ENCODE data around the gene NME5. TPM values are rescaled to one million over a fixed set of nuclear protein-coding genes. Genes with fewer than 3 reads are reported as not detected.
"Not testable (repeated sequence)": the region's sequence is repeated elsewhere in the genome, so short reads cannot be mapped to it uniquely, and the experiment has no call there.

NME5 gene
- total RNA-seq, 1 experiment from 2014 or later: 3.1 TPM

DNA sequence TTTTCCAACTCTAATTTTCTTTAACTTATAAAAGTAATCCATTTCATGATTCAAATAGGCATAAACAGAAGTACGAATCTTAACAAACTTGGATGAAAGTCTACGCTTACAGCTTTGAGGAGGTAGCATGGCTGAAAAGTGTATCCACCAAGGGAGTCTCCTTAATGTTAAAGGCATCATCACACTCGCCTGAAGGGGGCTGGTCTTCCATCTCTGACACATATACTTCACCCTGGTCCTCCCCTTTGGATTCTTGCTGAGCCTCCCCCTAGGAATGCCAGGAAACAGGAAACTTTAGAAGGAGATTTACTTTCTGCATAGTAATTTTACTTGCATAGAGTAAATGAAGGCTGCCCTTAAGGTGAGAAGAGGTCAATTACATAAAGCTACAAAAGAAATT lies 10.3 kb upstream of the NME5 start:
- peaks cover 4 to 19% of the 10 kb centered on the region in 2 experiments; a peak in 3 of 4 replicates for H3K4me1 ChIP-seq (ENCODE audit: control insufficient read depth in 1 of 2, insufficient read depth in 2 of 2, low read length in 2 of 2)
- DNase-seq (ENCODE audit: low read depth, low spot score): no peak
- no peaks in the 10 kb centered on the region for H3K9me3 ChIP-seq (ENCODE audit: control insufficient read depth in 1 of 2, insufficient read depth in 1 of 2, low read depth in 1 of 2, low read length in 2 of 2)
- ChIA-PET CTCF (interaction anchor here (1.5 kb wide), 1 partner anchor 68 kb away, joined by 3 read pairs; no protein-coding TSS in a partner anchor), RAD21 (ENCODE audit: low non-redundant PET in 1 of 2, low total read pairs in 2 of 2, uncharacterized antibody in 2 of 2, unreplicated experiment in 2 of 2) (interaction anchor here in 1 of 2 experiments (0.6 kb wide), 1 partner anchor 28 kb away, joined by 3 read pairs; no protein-coding TSS in a partner anchor), POLR2A (no interaction called here)
- no peaks in the 10 kb centered on the region for H3K79me2 ChIP-seq (ENCODE audit: insufficient read depth, low read length)
- no peak overlapping the region for H2AFZ ChIP-seq (ENCODE audit: low read depth, low read length, poor library complexity, severe bottlenecking)
- intact Hi-C loops (cut with micrococcal nuclease): no loop called here
- no peaks in the 10 kb centered on the region for H4K20me1 ChIP-seq (ENCODE audit: insufficient read depth)
- no peak overlapping the region for H3K4me3 ChIP-seq (replicated peaks in 1 of 2; ENCODE audit: low read depth in 1 of 2, low read length in 2 of 2)
- no TSS peak for BruUV-seq (replicated peaks)
- ATAC-seq: peak; percentile 71
- H3K27ac ChIP-seq (ENCODE audit: low read depth, low read length): no peak overlapping the region
- TF ChIP-seq POLR2AphosphoS5 (IDR thresholded peaks at IDR 0.05; ENCODE audit: low read depth, low read length) (no peak), EZH2phosphoT487 (IDR thresholded peaks at IDR 0.05; ENCODE audit: borderline replicate concordance) (no peak), SRF (IDR thresholded peaks at IDR 0.05; ENCODE audit: low read depth) (no peak)
- TF ChIP-seq, protein P1, sequence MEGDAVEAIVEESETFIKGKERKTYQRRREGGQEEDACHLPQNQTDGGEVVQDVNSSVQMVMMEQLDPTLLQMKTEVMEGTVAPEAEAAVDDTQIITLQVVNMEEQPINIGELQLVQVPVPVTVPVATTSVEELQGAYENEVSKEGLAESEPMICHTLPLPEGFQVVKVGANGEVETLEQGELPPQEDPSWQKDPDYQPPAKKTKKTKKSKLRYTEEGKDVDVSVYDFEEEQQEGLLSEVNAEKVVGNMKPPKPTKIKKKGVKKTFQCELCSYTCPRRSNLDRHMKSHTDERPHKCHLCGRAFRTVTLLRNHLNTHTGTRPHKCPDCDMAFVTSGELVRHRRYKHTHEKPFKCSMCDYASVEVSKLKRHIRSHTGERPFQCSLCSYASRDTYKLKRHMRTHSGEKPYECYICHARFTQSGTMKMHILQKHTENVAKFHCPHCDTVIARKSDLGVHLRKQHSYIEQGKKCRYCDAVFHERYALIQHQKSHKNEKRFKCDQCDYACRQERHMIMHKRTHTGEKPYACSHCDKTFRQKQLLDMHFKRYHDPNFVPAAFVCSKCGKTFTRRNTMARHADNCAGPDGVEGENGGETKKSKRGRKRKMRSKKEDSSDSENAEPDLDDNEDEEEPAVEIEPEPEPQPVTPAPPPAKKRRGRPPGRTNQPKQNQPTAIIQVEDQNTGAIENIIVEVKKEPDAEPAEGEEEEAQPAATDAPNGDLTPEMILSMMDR (IDR thresholded peaks at IDR 0.05 in 2 of 3, conservative IDR thresholded peaks at IDR 0.05 in 1 of 3; ENCODE audit: borderline replicate concordance in 1 of 3, insufficient read depth in 1 of 3, low read depth in 2 of 3, low read length in 2 of 3): no peak
- H3K9me2 ChIP-seq (ENCODE audit: insufficient read depth): no peaks in the 10 kb centered on the region
- H3K9ac ChIP-seq (ENCODE audit: low read length): no peak overlapping the region
- H3K4me2 ChIP-seq (ENCODE audit: low read length): no peak overlapping the region
- no peaks in the 10 kb centered on the region for H3K27me3 ChIP-seq (ENCODE audit: insufficient read depth, low read length)
- H3K36me3 ChIP-seq (ENCODE audit: control insufficient read depth in 1 of 2, insufficient read depth in 2 of 2, low read length in 2 of 2): no peaks in the 10 kb centered on the region

DNA sequence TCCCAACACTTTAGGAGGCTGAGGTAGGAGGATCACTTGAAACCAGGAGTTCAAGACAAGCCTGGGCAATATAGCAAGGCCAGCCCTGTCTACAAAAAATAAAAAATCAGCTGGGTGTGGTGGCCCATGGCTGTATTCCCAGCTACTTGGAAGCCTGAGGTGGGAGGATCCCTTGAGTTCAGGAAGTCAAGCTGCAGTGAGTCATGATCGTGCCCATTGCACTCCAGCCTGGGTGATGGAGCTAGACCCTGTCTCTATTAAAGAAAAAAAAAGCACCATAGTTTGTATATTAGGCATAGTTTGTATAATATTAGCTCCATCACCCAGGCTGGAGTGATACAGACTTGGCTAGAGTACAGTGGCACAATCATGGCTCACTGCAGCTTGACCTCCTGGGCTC lies 9.6 kb upstream of the NME5 start:
- Histone ChIP-seq H3K4me1 (ENCODE audit: control insufficient read depth in 1 of 2, insufficient read depth in 2 of 2, low read length in 2 of 2) (peaks cover 4 to 19% of the 10 kb centered on the region in 2 experiments; a peak in 3 of 4 replicates), H3K36me3 (ENCODE audit: control insufficient read depth in 1 of 2, insufficient read depth in 2 of 2, low read length in 2 of 2) (no peaks in the 10 kb centered on the region), H3K27ac (ENCODE audit: low read depth, low read length) (no peak overlapping the region), H3K9me3 (ENCODE audit: control insufficient read depth in 1 of 2, insufficient read depth in 1 of 2, low read depth in 1 of 2, low read length in 2 of 2) (no peaks in the 10 kb centered on the region), H3K4me2 (ENCODE audit: low read length) (peak overlapping the region; percentile 63), H3K79me2 (ENCODE audit: insufficient read depth, low read length) (no peaks in the 10 kb centered on the region), H2AFZ (ENCODE audit: low read depth, low read length, poor library complexity, severe bottlenecking) (peak overlapping the region; percentile 86), H3K9ac (ENCODE audit: low read length) (no peak overlapping the region), H3K4me3 (replicated peaks in 1 of 2; ENCODE audit: low read depth in 1 of 2, low read length in 2 of 2) (peak overlapping the region in 1 of 2 experiments; percentile 6; a peak in 1 of 4 replicates), H3K27me3 (ENCODE audit: insufficient read depth, low read length) (no peaks in the 10 kb centered on the region), H3K9me2 (ENCODE audit: insufficient read depth) (no peaks in the 10 kb centered on the region), H4K20me1 (ENCODE audit: insufficient read depth) (no peaks in the 10 kb centered on the region)
- ATAC-seq (peak; percentile 92), DNase-seq (ENCODE audit: low read depth, low spot score) (peak; percentile 46)
- ChIA-PET RAD21 (ENCODE audit: low non-redundant PET in 1 of 2, low total read pairs in 2 of 2, uncharacterized antibody in 2 of 2, unreplicated experiment in 2 of 2) (interaction anchor here in 1 of 2 experiments (0.6 kb wide), 1 partner anchor 28 kb away, joined by 3 read pairs; no protein-coding TSS in a partner anchor), POLR2A (no interaction called here), CTCF (interaction anchor here (1.3 to 1.5 kb wide), 3 partner anchors 67 to 519 kb away, joined by 3 to 5 read pairs (median 4); no protein-coding TSS in a partner anchor)
- TF ChIP-seq EZH2phosphoT487 (IDR thresholded peaks at IDR 0.05; ENCODE audit: borderline replicate concordance) (no peak), RAD21 (IDR thresholded peaks at IDR 0.05; ENCODE audit: low read depth) (no peak), YY1 (IDR thresholded peaks at IDR 0.05; ENCODE audit: extremely low read depth, insufficient replicate concordance, low read depth, low read length) (peak; percentile 36), SRF (IDR thresholded peaks at IDR 0.05; ENCODE audit: low read depth) (no peak), ELF1 (IDR thresholded peaks at IDR 0.05; ENCODE audit: borderline replicate concordance, low read depth) (peak; percentile 26; the same call in 1 of the 2 replicates), SIN3A (IDR thresholded peaks at IDR 0.05; ENCODE audit: low read depth) (no peak), CBX3 (IDR thresholded peaks at IDR 0.05; ENCODE audit: low read depth) (peak; percentile 55; the same call in 1 of the 2 replicates), FOSL1 (IDR thresholded peaks at IDR 0.05; ENCODE audit: low read depth) (peak; percentile 57), ZFX (IDR thresholded peaks at IDR 0.05) (no peak), JUND (IDR thresholded peaks at IDR 0.05) (peak; percentile 59; the same call in 1 of the 2 replicates)
- BruUV-seq (replicated peaks): no TSS peak
- intact Hi-C loops (cut with micrococcal nuclease): no loop called here

DNA sequence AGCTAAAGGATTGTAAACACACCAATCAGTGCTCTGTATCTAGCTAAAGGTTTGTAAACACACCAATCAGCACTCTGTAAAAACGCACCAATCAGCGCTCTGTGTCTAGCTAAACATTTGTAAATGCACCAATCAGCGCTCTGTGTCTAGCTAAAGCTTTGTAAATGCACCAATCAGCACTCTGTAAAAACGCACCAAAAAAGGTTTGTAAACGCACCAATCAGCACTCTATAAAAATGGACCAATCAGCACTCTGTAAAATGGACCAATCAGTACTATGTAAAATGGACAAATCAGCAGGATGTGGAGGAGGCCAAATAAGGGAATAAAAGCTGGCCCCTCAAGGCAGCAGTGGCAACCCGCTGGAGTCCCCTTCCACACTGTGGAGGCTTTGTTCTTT lies 4.3 kb upstream of the NME5 start:
- H3K36me3 ChIP-seq (ENCODE audit: control insufficient read depth in 1 of 2, insufficient read depth in 2 of 2, low read length in 2 of 2); H2AFZ ChIP-seq (ENCODE audit: low read depth, low read length, poor library complexity, severe bottlenecking); H3K9me3 ChIP-seq (ENCODE audit: control insufficient read depth in 1 of 2, insufficient read depth in 1 of 2, low read depth in 1 of 2, low read length in 2 of 2); POLR2A ChIA-PET; CTCF ChIA-PET; H3K4me1 ChIP-seq (ENCODE audit: control insufficient read depth in 1 of 2, insufficient read depth in 2 of 2, low read length in 2 of 2); H3K9ac ChIP-seq (ENCODE audit: low read length); BruUV-seq (replicated peaks); H3K27ac ChIP-seq (ENCODE audit: low read depth, low read length); H4K20me1 ChIP-seq (ENCODE audit: insufficient read depth); H3K79me2 ChIP-seq (ENCODE audit: insufficient read depth, low read length); H3K27me3 ChIP-seq (ENCODE audit: insufficient read depth, low read length); H3K4me2 ChIP-seq (ENCODE audit: low read length); RAD21 ChIA-PET (ENCODE audit: low non-redundant PET in 1 of 2, low total read pairs in 2 of 2, uncharacterized antibody in 2 of 2, unreplicated experiment in 2 of 2); DNase-seq (ENCODE audit: low read depth, low spot score); intact Hi-C loops (cut with micrococcal nuclease); H3K9me2 ChIP-seq (ENCODE audit: insufficient read depth); ATAC-seq; H3K4me3 ChIP-seq (replicated peaks in 1 of 2; ENCODE audit: low read depth in 1 of 2, low read length in 2 of 2): not testable (repeated sequence)

All from HCT116 (cell line).